Trophoblast cell (in vitro differentiated cells and primary cell): Measurements from ENCODE around the gene PACSIN2.
"Not testable (repeated sequence)": the region's sequence is repeated elsewhere in the genome, so short reads cannot be mapped to it uniquely, and the experiment has no call there.

Experiments used
- DNase-seq, 2 donors: peaks; one replicate each; pipeline ENCODE4 v3.0.0-alpha.2; 2016
- H2AFZ ChIP-seq: 2 replicates; pipeline ENCODE4 v1.6.1; 2013; ENCODE audit warnings: low read length, moderate library complexity, mild to moderate bottlenecking; ENCODE audit not compliant: insufficient read depth, poor library complexity
- H2AK5ac ChIP-seq: 2 replicates; pipeline ENCODE4 v1.6.1; 2013; ENCODE audit warnings: mild to moderate bottlenecking, low read length
- H2BK120ac ChIP-seq: 2 replicates; pipeline ENCODE4 v1.6.1; 2013; ENCODE audit warnings: low read length, mild to moderate bottlenecking, moderate library complexity; ENCODE audit not compliant: insufficient read depth, poor library complexity
- H2BK12ac ChIP-seq: 2 replicates; pipeline ENCODE4 v1.6.1; 2013; ENCODE audit warnings: mild to moderate bottlenecking, low read length, moderate library complexity
- H2BK5ac ChIP-seq: 2 replicates; pipeline ENCODE4 v1.6.1; 2013; ENCODE audit warnings: low read length, low read depth, moderate library complexity, mild to moderate bottlenecking; ENCODE audit not compliant: poor library complexity
- H3K14ac ChIP-seq: 2 replicates; pipeline ENCODE4 v1.6.1; 2013; ENCODE audit warnings: mild to moderate bottlenecking, low read length
- H3K18ac ChIP-seq: 2 replicates; pipeline ENCODE4 v1.6.1; 2013; ENCODE audit warnings: mild to moderate bottlenecking, low read length
- H3K23ac ChIP-seq: 2 replicates; pipeline ENCODE4 v1.6.1; 2013; ENCODE audit warnings: low read length
- H3K27ac ChIP-seq: 2 replicates; pipeline ENCODE4 v1.5.1; 2013; ENCODE audit warnings: low read depth, mild to moderate bottlenecking, inconsistent platforms, low read length, moderate library complexity
- H3K27me3 ChIP-seq: 2 replicates; pipeline ENCODE4 v1.6.1; 2013; ENCODE audit warnings: inconsistent platforms, mild to moderate bottlenecking, low read length, moderate library complexity; ENCODE audit not compliant: insufficient read depth
- H3K36me3 ChIP-seq, 2 experiments: 1 replicate in 1 of 2; 2 replicates in 1 of 2; pipeline ENCODE4 v1.6.1; 2013; ENCODE audit warnings: low read length in 2 of 2, mild to moderate bottlenecking in 2 of 2, moderate library complexity in 1 of 2; ENCODE audit not compliant: insufficient read depth in 2 of 2, control insufficient read depth in 1 of 2
- H3K4ac ChIP-seq: 2 replicates; pipeline ENCODE4 v1.6.1; 2013; ENCODE audit warnings: low read depth, mild to moderate bottlenecking, low read length, moderate library complexity
- H3K4me1 ChIP-seq, 2 experiments: 1 replicate in 1 of 2; 2 replicates in 1 of 2; pipeline ENCODE4 v1.6.1; 2013; ENCODE audit warnings: low read length in 2 of 2, mild to moderate bottlenecking in 2 of 2, moderate library complexity in 1 of 2; ENCODE audit not compliant: insufficient read depth in 2 of 2, control insufficient read depth in 1 of 2
- H3K4me2 ChIP-seq: 2 replicates; pipeline ENCODE4 v1.6.1; 2013; ENCODE audit warnings: inconsistent platforms, mild to moderate bottlenecking, low read length, moderate library complexity
- H3K4me3 ChIP-seq: 2 replicates; pipeline ENCODE4 v1.5.1; 2013; ENCODE audit warnings: mild to moderate bottlenecking, low read depth, low read length, inconsistent platforms
- H3K79me1 ChIP-seq: one replicate; pipeline ENCODE4 v1.6.1; 2013; ENCODE audit warnings: low read length
- H3K79me2 ChIP-seq: 2 replicates; pipeline ENCODE4 v1.6.1; 2013; ENCODE audit warnings: low read length, mild to moderate bottlenecking; ENCODE audit not compliant: control insufficient read depth, insufficient read depth, poor library complexity
- H3K9ac ChIP-seq: 2 replicates; pipeline ENCODE4 v1.6.1; 2013; ENCODE audit warnings: mild to moderate bottlenecking, low read length
- H3K9me3 ChIP-seq: 2 replicates; pipeline ENCODE4 v1.6.1; 2013; ENCODE audit warnings: low read depth, mild to moderate bottlenecking, control low read depth, inconsistent platforms, low read length; ENCODE audit not compliant: insufficient read depth
- H4K12ac ChIP-seq: 2 replicates; pipeline ENCODE4 v1.6.1; 2013; ENCODE audit warnings: low read depth, mild to moderate bottlenecking, low read length, moderate library complexity
- H4K8ac ChIP-seq: 2 replicates; pipeline ENCODE4 v1.6.1; 2013; ENCODE audit warnings: low read depth, mild to moderate bottlenecking, low read length, moderate library complexity
- H4K91ac ChIP-seq: one replicate; pipeline ENCODE4 v1.6.1; 2013; ENCODE audit warnings: low read depth, mild to moderate bottlenecking, low read length, moderate library complexity
- WGBS: extraction: QIAGEN DNeasy Blood & Tissue Kit; methylation state at CpG from one replicate; pipeline ENCODE4 v1.1.7; 2013; ENCODE audit warnings: missing lambda C conversion rate; ENCODE audit not compliant: insufficient read length, insufficient coverage; ENCODE audit errors: extremely low coverage; 5-methylcytosine and 5-hydroxymethylcytosine counted together

The PACSIN2 gene

GRCh38 chr22:42926104-42926503 is 88.8 kb downstream of the PACSIN2 start:
- no peak for DNase-seq
- Histone ChIP-seq H2BK12ac (no peak overlapping the region), H2BK5ac (no peak overlapping the region), H3K23ac (no peak overlapping the region), H3K9ac (no peak overlapping the region), H3K27me3 (no peaks in the 10 kb centered on the region), H4K8ac (no peak overlapping the region), H3K9me3 (no peaks in the 10 kb centered on the region), H2AFZ (no peak overlapping the region), H2AK5ac (no peak overlapping the region), H3K4ac (peak overlapping the region; percentile 31), H3K79me2 (no peaks in the 10 kb centered on the region), H3K14ac (no peak overlapping the region), H3K79me1 (no peaks in the 10 kb centered on the region), H3K4me1 (peaks cover 15 to 18% of the 10 kb centered on the region in 2 experiments), H2BK120ac (no peak overlapping the region), H3K36me3 (peaks cover 0 to 2% of the 10 kb centered on the region in 2 experiments), H4K91ac (no peak overlapping the region), H3K18ac (no peak overlapping the region), H3K4me3 (no peak overlapping the region), H3K4me2 (no peak overlapping the region), H3K27ac (no peak overlapping the region), H4K12ac (no peak overlapping the region)
- WGBS, result no CpG with 5 or more reads among the region's 4 CpGs

DNA sequence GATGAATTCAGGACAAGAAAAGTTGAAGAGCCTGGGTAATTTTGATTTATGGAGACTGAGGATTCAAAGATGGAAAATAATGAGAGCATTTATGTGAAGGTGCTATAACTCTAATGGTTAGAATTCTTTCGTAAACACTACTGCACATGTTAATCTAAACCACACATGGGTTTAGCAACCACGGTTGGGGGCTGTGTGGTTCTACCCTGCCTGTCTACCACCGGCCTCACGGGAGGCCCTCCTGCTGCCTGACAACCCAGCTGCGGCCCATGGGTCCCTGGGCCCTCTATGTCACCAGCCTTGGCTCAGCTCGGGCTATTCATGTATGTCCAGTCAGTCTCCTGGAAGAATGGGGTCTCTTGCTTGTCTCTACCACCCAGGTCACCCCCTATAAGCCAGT is 89.4 kb downstream of the PACSIN2 start:
- Histone ChIP-seq H2BK120ac (no peak overlapping the region), H3K79me2 (no peaks in the 10 kb centered on the region), H4K12ac (no peak overlapping the region), H3K4me3 (no peak overlapping the region), H3K14ac (no peak overlapping the region), H3K9me3 (no peaks in the 10 kb centered on the region), H3K27ac (no peak overlapping the region), H2AFZ (no peak overlapping the region), H4K8ac (no peak overlapping the region), H2BK12ac (no peak overlapping the region), H2AK5ac (no peak overlapping the region), H3K4me2 (no peak overlapping the region), H3K79me1 (no peaks in the 10 kb centered on the region), H3K36me3 (peaks cover 0 to 2% of the 10 kb centered on the region in 2 experiments), H3K27me3 (no peaks in the 10 kb centered on the region), H3K18ac (no peak overlapping the region), H3K9ac (no peak overlapping the region), H3K4me1 (peaks cover 14 to 15% of the 10 kb centered on the region in 2 experiments), H3K23ac (no peak overlapping the region), H4K91ac (no peak overlapping the region), H3K4ac (peak overlapping the region; percentile 83), H2BK5ac (no peak overlapping the region)
- no peak for DNase-seq
- no CpG with 5 or more reads among the region's 6 CpGs for WGBS

DNA sequence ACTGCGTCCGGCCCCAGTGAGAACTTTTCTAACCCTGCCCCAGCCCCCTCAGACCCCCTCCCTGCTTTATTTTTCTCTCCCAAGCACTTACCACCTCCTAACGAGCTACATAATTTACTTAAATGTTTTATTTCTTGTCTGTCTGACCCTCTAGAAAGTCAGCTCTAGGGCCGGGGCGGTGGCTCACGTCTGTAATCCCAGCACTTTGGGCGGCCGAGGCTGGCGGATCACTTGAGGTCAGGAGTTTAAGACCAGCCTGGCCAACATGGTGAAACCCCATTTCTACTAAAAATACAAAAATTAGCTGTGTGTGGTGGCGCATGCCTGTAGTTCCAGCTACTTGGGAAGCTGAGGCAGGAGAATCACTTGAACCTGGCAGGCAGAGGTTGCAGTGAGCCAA is 89.9 kb downstream of the PACSIN2 start:
- not testable (repeated sequence) for H3K9me3 ChIP-seq, H2AFZ ChIP-seq, DNase-seq, H3K9ac ChIP-seq, H3K79me2 ChIP-seq, H3K79me1 ChIP-seq, H4K8ac ChIP-seq, H3K23ac ChIP-seq, H3K14ac ChIP-seq, H4K91ac ChIP-seq, H3K27me3 ChIP-seq, H3K36me3 ChIP-seq, H2BK5ac ChIP-seq, H3K4me2 ChIP-seq, H3K4me3 ChIP-seq, H3K27ac ChIP-seq, H2BK120ac ChIP-seq, H3K18ac ChIP-seq, H4K12ac ChIP-seq, H2AK5ac ChIP-seq, H2BK12ac ChIP-seq
- no CpG with 5 or more reads among the region's 10 CpGs for WGBS
- Histone ChIP-seq H3K4me1 (peaks cover 12 to 16% of the 10 kb centered on the region in 2 experiments), H3K4ac (peak overlapping the region; percentile 27)

DNA sequence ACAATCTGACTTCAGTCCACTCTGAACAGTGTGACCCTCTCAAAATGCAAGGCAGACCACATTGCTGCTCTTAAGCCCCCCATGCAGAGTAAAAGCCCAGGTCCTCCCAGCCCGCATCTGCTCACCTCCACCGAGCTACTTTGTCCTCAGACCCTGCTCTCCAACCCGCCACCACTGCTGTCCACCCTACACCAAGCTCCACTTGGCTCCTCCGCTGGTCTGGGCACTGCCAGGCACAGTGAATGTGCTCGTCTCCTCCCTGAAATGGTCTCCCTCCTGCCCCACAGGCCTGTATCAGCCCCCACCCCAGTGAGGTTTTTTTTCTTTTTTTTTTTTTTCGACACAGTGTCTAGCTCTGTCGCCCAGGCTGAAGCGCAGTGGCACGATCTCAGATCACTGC is 90.5 kb downstream of the PACSIN2 start:
- Histone ChIP-seq H2BK5ac (no peak overlapping the region), H3K4me3 (no peak overlapping the region), H3K4ac (no peak overlapping the region), H3K36me3 (peaks cover 0 to 2% of the 10 kb centered on the region in 2 experiments), H4K8ac (no peak overlapping the region), H3K9ac (no peak overlapping the region), H3K4me1 (peaks cover 12% of the 10 kb centered on the region in 2 experiments), H3K23ac (no peak overlapping the region), H4K12ac (no peak overlapping the region), H3K27ac (no peak overlapping the region), H3K14ac (no peak overlapping the region), H2AK5ac (no peak overlapping the region), H3K79me1 (no peaks in the 10 kb centered on the region), H2BK120ac (no peak overlapping the region), H2AFZ (no peak overlapping the region), H3K79me2 (no peaks in the 10 kb centered on the region), H3K27me3 (no peaks in the 10 kb centered on the region), H3K9me3 (no peaks in the 10 kb centered on the region), H4K91ac (no peak overlapping the region), H3K4me2 (no peak overlapping the region), H3K18ac (no peak overlapping the region), H2BK12ac (no peak overlapping the region)
- DNase-seq, result no peak
- WGBS, result no CpG with 5 or more reads among the region's 9 CpGs
